Retinal pigment epithelial cell (primary cell): ENCODE data around the gene CC2D2B.
"Not testable (repeated sequence)": the region's sequence is repeated elsewhere in the genome, so short reads cannot be mapped to it uniquely, and the experiment has no call there.

Experiments
- DNase-seq: peaks from one replicate; pipeline ENCODE4 v3.0.0-alpha.2; 2010; ENCODE audit warnings: low read depth
- H3K4me3 ChIP-seq: 2 replicates; pipeline ENCODE4 v1.5.1; 2011; ENCODE audit warnings: mild to moderate bottlenecking, low read length, control low read depth, moderate library complexity
- CTCF ChIP-seq: conservative IDR thresholded peaks from 2 replicates; pipeline ENCODE4 v1.5.1; 2011; ENCODE audit warnings: low read depth, low read length, control low read depth, inconsistent platforms

The CC2D2B gene

GRCh38 chr10:95880704-95881103, 27.1 kb upstream of the CC2D2B start:
- no peak for DNase-seq
- H3K4me3 ChIP-seq: no peak overlapping the region
- TF ChIP-seq CTCF: no peak

- no peak for TF ChIP-seq CTCF
These were observed 26.5 kb upstream of the CC2D2B start for GRCh38 chr10:95881316-95881715.

GRCh38 chr10:95889830-95890229, 17.9 kb upstream of the CC2D2B start:
- no peak overlapping the region for H3K4me3 ChIP-seq
- peak; percentile 14 for DNase-seq
- no peak for TF ChIP-seq CTCF

More at GRCh38 chr10:95881316-95881715, 26.5 kb upstream of the CC2D2B start:
- no peak for DNase-seq
- H3K4me3 ChIP-seq: no peak overlapping the region

- no peak for TF ChIP-seq CTCF
- no peak overlapping the region for H3K4me3 ChIP-seq
- DNase-seq: no peak
These were observed 11.5 kb upstream of the CC2D2B start for GRCh38 chr10:95896071-95896850.

- H3K4me3 ChIP-seq, DNase-seq: not testable (repeated sequence)
These were observed 1.7 kb upstream of the CC2D2B start for GRCh38 chr10:95905897-95906580.

GRCh38 chr10:95906677-95907455, 909 bp upstream of the CC2D2B start:
- DNase-seq: peak; percentile 24
- peak; percentile 27 for TF ChIP-seq CTCF
- H3K4me3 ChIP-seq: peak overlapping the region; percentile 80

GRCh38 chr10:95908450-95908849, 675 bp downstream of the CC2D2B start:
- H3K4me3 ChIP-seq: no peak overlapping the region
- DNase-seq: no peak
- TF ChIP-seq CTCF: no peak
